Glomerular visceral epithelial cell (primary cell): ENCODE measurements around the gene OR10G3.

Experiments used
- DNase-seq: peaks from one replicate; pipeline ENCODE4 v3.0.0-alpha.2; 2016; ENCODE audit errors: extremely low spot score

Gene OR10G3

GRCh38 chr14:21535545-21536417, 44.1 kb downstream of the OR10G3 start:
- DNase-seq: no peak

DNA sequence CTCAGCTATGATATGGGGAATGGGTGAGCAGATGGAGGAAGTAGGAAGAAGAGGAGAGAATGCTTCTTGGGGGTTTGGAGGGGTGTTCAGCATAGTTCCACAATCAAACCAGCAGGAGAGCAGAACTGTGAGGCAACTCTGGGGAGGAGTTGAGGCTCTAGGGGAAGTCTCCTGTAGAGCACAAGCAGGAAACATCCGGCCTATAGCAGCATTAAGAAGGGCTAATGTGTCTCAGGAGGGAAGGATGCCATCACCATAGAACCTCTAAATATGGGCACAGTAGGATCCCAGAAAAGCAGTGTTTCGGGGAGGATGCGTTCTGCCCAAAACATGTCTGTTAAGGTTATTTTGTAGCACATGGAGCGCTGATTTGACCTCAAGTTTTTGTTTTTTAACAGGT, 45.3 kb downstream of the OR10G3 start:
- no peak for DNase-seq

DNA sequence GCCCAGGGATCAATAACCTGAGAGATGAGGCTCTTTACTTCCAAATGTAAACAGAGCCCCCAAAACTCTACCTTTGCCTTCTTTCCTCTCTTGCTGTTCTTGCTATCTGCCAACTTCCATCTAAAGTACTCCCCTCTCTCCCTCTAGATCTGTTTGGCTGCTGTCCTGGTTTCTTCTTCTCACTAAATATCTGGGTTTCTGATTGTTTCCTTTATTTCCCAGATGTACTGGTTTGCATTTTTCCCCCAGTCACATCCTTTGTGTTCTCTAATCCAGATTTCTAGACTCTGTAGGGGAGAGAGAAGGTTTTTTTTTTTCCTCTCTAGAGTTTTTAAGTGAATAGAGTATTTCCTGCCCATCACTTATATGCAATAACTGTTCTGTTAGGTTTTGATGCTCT, 46.6 kb downstream of the OR10G3 start:
- no peak for DNase-seq

GRCh38 chr14:21529515-21529914, 50.4 kb downstream of the OR10G3 start:
- no peak for DNase-seq

DNA sequence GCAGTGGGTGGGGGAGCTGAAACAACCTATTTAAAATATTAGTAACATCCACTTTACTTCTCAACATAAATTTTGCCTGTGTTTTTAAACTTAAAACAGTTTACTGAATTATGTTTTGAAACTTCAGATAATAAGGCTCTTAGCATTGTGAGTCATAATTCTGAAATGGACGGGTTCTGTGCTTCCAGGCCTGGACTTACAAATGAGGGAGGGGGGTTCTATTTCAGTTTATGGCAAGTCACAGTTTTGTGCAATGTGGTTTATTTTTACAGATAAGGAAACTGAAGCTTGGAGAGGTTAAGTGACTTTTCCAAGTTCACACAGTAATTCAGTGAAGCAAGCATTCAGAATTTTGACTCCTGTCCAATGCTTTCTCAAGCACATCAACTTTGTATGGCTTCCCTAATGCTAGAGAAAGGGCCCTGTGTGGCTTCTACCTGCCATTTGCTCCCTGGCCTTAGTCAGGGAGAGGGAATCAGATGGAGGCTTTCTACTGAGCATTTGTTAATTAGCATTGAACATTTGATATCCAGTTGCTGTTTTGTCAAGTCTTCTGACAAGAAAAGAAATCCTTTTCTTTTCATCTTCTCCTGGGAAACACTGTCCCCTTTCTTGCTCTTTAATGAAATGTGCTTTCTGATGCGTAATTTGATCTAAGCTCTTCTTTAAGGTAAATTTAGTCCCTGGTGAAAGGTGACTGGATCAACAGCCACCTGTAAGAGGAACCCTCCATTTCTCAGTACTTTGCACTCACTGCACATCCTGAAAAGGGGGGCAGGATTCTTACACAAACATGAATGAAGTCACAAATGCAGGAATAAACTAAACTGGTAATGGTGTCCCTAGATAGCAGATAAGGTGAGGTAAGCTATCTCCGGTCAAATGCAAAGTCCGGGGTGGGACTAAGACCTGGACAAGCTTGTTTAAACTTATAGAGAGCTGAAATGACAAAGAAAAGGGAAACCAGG, 51.2 kb downstream of the OR10G3 start:
- DNase-seq: no peak

DNA sequence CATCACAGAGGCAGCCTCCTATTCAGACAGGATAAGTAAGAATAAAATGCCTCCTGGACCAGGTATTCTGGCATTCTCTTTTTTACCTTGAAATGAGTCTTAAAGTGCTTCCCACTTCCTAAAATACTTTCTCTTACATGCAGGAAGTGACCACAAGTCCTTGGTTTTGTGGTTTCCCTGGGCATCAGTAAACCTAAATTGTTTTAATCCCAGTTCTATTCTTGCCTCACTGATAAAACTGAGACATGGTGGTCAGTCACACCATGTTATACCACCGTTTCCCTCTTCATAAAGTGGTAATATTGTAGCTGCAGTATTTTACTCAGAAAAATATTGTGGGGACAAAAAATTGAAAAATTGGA, 52.6 kb downstream of the OR10G3 start:
- no peak for DNase-seq

DNA sequence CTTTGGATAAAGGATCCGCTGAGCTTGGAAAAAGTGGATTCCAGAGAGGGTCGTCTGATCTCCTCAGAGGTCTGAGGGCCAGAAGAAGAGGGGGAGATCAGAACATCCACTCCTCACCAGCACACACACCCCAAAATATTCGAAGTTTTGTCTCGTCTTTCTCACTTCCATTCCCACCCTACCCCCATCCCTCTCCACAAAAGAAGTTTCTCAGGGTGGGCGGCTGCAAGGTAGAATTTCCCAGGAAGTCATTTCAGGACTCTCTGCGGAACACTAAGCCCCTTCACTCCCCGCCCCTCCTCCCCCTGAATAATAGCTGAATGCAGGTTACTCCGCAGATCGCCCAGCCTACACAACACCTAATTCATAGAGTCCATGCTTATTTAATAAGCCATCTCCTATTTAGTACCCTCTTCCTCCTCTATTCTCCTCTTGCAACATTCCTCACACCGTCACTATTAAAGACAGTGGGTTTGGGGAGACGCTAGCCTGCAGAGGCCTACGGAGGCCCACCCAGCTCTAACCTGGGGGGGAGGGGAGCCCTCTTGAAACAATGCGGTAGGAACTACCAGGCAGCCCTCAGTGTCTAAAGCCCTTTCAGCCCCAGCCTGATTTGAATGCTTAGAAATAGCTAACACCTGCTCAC, 53.1 kb downstream of the OR10G3 start:
- DNase-seq: no peak

DNA sequence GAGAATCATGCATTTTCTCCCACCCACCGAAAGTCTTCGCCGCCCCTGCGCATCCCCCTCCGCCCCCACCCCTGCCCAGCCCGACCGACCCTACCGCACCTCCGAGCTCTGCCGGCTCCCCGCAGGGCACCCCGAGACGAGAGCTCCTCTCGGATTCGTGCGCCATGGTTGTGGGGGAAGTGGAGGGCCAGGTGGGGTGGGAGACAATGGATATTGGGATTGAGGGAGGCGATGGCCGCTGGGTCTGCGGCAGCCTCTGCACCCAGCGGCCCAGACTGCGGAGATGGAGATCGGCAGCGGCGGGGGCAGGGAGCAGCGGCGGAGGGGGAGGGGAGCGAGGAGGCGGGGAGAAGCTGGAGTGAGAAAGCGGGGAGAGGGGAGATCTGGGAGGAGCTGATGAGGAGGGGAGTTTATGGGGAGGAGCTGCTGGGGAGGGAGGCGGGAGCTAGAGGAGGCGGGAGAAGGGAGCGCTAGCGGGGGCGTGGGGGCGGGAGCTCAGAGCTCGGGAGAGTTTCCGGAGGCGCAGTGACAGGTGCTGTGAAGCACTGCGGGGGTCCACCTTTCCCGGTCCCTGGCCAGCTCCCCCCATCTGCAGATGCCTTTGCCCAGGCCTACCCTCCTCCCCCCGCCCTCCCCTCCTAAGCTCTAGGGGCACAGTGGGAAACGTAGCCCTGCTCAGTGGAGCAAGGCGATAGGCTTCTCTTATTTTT, 53.8 kb downstream of the OR10G3 start, which contains the start of gene SALL2:
TSS of gene SALL2 (minus strand) at position 385 of the 710 bp plus-strand sequence. CDS start at position 166, 219 bp downstream.
- DNase-seq: peak; percentile 82

GRCh38 chr14:21525571-21525961, 54.3 kb downstream of the OR10G3 start:
- DNase-seq: peak; percentile 12

GRCh38 chr14:21524575-21525490, 55.0 kb downstream of the OR10G3 start:
- DNase-seq: no peak

DNA sequence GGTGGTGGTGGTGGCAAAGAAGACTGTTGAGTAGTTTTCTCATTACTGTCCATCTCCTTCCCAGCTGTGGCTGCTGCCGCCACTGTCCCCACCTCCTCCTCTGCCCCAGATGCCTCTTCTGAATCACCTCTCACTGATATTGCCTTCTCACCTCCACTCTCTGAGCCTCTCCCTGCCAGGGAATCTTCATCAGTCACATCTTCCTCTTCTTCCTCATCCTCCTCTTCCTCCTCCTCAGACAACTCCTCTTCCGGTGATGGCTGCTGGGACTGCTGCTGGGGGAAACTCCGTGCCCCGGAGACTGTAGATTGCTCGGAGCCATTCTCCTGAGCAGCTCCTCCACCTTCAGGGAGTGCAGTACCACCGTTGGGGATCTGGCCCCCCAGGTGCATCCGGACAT, 56.7 kb downstream of the OR10G3 start:
- no peak for DNase-seq

GRCh38 chr14:21521501-21521900, 58.4 kb downstream of the OR10G3 start:
- peak; percentile 68 for DNase-seq

DNA sequence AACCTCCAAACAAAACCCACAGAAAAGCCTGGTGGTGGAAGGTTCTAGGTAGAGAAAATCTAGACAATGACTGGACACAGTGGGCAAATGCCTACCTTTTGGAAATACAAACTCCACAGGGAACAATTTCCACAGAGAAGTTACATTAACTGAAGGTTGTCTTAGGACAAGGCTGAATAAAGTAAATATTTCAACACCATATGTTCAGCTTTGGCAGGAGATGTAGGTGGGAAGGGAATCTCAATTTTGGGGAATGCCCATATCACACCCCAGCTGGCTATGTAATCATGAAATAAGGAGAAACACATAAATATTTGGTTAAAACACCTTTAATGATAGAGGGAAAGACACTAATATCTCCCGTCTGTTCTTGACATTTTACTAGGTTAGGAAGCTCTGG, 59.1 kb downstream of the OR10G3 start:
- no peak for DNase-seq

GRCh38 chr14:21518725-21519124, 61.2 kb downstream of the OR10G3 start:
- no peak for DNase-seq
